HFF-Myc (cell line): ENCODE measurements around the gene ODF4.
"Not testable (repeated sequence)": the region's sequence is repeated elsewhere in the genome, so short reads cannot be mapped to it uniquely, and the experiment has no call there.

Experiments used
- DNase-seq: peaks from one replicate; pipeline ENCODE4 v3.0.0-alpha.2; 2011; ENCODE audit warnings: low read depth; ENCODE audit errors: extremely low read depth
- H3K4me3 ChIP-seq: replicated peaks from 2 replicates; pipeline ENCODE4 v1.5.1; 2011; ENCODE audit warnings: low read depth, mild to moderate bottlenecking, control low read depth, low read length
- CTCF ChIP-seq: IDR thresholded peaks from 2 replicates; pipeline ENCODE4 v1.5.1; 2012; ENCODE audit warnings: mild to moderate bottlenecking, low read depth, low read length, control low read depth; ENCODE audit errors: missing control alignments

ODF4 gene

GRCh38 chr17:8375738-8376259, 36.2 kb downstream of the ODF4 start:
- TF ChIP-seq CTCF, result no peak
- H3K4me3 ChIP-seq, result peak overlapping the region; percentile 44
- DNase-seq, result no peak

GRCh38 chr17:8376271-8377067, 36.8 kb downstream of the ODF4 start, which contains the start of gene KRABD2:
Gene KRABD2 (minus strand): TSS chr17:8376704.
- TF ChIP-seq CTCF, result peak; percentile 56
- peak; percentile 71 for DNase-seq
- H3K4me3 ChIP-seq, result peak within 1 kb of the TSS; percentile 44

GRCh38 chr17:8377422-8377821, 37.8 kb downstream of the ODF4 start:
- no peak for DNase-seq
- no peak for TF ChIP-seq CTCF
- no peak overlapping the region for H3K4me3 ChIP-seq

GRCh38 chr17:8378117-8378516, 38.5 kb downstream of the ODF4 start:
- H3K4me3 ChIP-seq, DNase-seq: not testable (repeated sequence)

- H3K4me3 ChIP-seq, result peak overlapping the region; percentile 75
- no peak for TF ChIP-seq CTCF
- DNase-seq, result no peak
These were observed 40.4 kb downstream of the ODF4 start for GRCh38 chr17:8380049-8380448.

- DNase-seq, result no peak
- H3K4me3 ChIP-seq, result peak overlapping the region; percentile 75
These were observed 42.6 kb downstream of the ODF4 start for GRCh38 chr17:8382052-8382879.

More at GRCh38 chr17:8382052-8382879, 42.6 kb downstream of the ODF4 start:
- TF ChIP-seq CTCF, result no peak
